SK-N-MC (cell line): Measurements from ENCODE around the gene C7orf25.

Source experiments
- FOXP2 ChIP-seq: optimal IDR thresholded peaks from 2 replicates; pipeline ENCODE3; 2011; ENCODE audit warnings: mild to moderate bottlenecking, moderate library complexity; ENCODE audit not compliant: insufficient read depth; ENCODE audit errors: extremely low read length, control extremely low read depth
- POLR2AphosphoS5 ChIP-seq: IDR thresholded peaks from 2 replicates; pipeline ENCODE4 v1.6.1; 2012; ENCODE audit warnings: mild to moderate bottlenecking, low read depth, low read length, borderline replicate concordance

DNA sequence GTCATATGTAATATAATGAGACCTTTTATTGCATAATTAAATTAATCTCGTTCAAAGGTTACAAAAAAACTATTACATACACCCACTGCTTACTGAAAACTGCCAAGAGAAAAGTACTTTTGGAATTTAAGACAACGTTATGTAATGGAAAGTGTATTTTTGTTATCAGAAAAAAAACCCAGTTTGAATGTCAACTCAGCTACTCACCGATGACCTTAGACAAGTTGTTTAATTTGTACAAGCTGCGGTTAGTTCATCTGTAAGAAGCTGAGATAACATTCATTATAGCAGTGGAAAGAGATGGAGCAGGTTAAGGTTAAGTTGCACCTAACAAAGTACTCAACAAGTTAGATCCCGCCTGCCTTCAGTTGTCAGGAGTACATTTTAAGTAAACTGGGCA, 19.0 kb upstream of the C7orf25 start:
- TF ChIP-seq POLR2AphosphoS5 (no peak), FOXP2 (no peak)
